ENCODE measurements around the gene GTPBP4. TPM values are rescaled to one million over a fixed set of nuclear protein-coding genes. Genes with fewer than 3 reads are reported as not detected.

Gene GTPBP4
- total RNA-seq, 1 donor from 2014 or later: 14.1 TPM

GRCh38 chr10:1048349-1048731 lies 60.1 kb downstream of the GTPBP4 start:
- H3K4me1 ChIP-seq (ENCODE audit: control insufficient read depth in 3 of 3, insufficient read depth in 3 of 3, low read length in 3 of 3): peaks cover 37 to 46% (median 38%) of the 10 kb centered on the region in 3 donors
- peak overlapping the region; percentile 99 for H3K27ac ChIP-seq (ENCODE audit: low read depth, low read length)
- no peaks in the 10 kb centered on the region for H3K27me3 ChIP-seq (ENCODE audit: control insufficient read depth in 3 of 3, insufficient read depth in 3 of 3, low read length in 3 of 3)
- H3K36me3 ChIP-seq (ENCODE audit: control insufficient read depth in 3 of 3, insufficient read depth in 3 of 3, low read length in 3 of 3): peaks cover 10 to 20% (median 18%) of the 10 kb centered on the region in 3 donors
- peak overlapping the region; percentile 83 to 91 (median 91) for H3K9ac ChIP-seq (ENCODE audit: low read depth in 1 of 3, low read length in 3 of 3)
- no peaks in the 10 kb centered on the region for H3K9me3 ChIP-seq (ENCODE audit: control insufficient read depth in 3 of 3, low read length in 3 of 3)
- H3K4me3 ChIP-seq (ENCODE audit: low read length in 3 of 3): peak overlapping the region; percentile 91 to 99 (median 99)

DNA sequence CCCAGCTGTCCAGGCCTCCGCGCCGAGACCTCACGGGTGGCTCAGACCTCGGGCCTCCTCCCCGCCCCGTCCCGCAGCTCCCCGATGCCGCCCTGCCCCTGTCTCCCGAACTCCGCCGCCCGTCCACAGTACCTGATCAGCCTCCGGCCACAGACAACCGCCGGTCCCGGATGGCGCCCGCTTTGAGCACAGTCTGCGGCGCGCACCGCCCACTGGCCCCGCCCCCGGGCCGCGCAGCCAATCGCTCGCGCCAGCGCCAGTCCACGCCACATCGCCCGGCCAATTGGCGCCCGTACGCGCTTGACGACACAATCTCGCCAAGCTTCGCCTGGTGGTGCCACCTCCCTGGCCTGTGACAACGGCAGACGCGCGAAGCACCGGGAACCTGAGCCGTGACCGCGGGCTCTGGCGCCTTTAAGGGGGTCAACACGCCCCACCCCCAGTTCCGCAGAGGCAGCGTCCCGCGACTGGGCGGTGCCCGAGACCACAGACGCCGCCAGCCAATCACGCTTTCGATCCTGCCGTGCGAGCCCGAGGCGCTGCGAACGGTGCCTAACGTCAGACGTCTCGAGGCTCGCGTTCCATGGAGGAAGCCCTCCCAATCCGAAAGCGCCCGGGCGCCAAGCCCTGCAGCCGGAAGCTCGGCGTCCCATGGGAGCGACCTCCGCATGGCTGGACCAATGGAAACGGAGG lies 60.6 kb downstream of the GTPBP4 start, which contains the start of gene IDI1:
Gene IDI1 (minus strand): TSS at position 388 of the 693 bp plus-strand sequence. CDS start 116 bp downstream, at position 272.
- Histone ChIP-seq H3K4me1 (ENCODE audit: control insufficient read depth in 3 of 3, insufficient read depth in 3 of 3, low read length in 3 of 3) (peaks cover 32 to 44% (median 33%) of the 10 kb centered on the region in 3 donors), H3K27ac (ENCODE audit: low read depth, low read length) (peak within 1 kb of the TSS; percentile 99), H3K4me3 (ENCODE audit: low read length in 3 of 3) (peak within 1 kb of the TSS; percentile 91 to 99 (median 99)), H3K9me3 (ENCODE audit: control insufficient read depth in 3 of 3, low read length in 3 of 3) (no peaks in the 10 kb centered on the region), H3K9ac (ENCODE audit: low read depth in 1 of 3, low read length in 3 of 3) (peak within 1 kb of the TSS; percentile 86 to 93 (median 91)), H3K36me3 (ENCODE audit: control insufficient read depth in 3 of 3, insufficient read depth in 3 of 3, low read length in 3 of 3) (peaks cover 10 to 21% (median 16%) of the 10 kb centered on the region in 3 donors), H3K27me3 (ENCODE audit: control insufficient read depth in 3 of 3, insufficient read depth in 3 of 3, low read length in 3 of 3) (no peaks in the 10 kb centered on the region)

DNA sequence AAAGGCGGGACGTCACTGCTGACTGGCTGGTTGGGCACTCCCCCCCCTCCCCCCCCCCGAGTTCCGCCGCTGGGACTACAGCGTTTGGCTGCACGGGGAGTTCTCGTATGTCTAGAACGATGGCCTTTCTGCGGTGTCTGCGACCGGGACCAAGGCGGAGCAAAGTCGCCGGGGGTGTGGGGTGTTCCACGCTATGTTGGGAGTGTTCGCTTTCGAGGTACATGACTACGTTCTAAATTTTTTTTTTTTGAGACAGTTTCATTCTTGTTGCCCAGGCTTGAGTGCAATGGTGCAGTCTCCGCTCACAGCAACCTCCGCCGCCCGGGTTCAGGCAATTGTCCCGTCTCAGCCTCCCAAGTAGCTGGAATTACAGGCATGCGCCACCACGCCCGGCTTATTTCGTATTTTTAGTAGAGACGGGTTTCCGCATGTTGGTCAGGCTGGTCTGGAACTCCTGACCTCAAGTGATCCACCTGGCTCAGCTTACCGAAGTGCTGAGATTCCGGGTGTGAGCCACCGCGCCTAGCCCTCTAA lies 61.3 kb downstream of the GTPBP4 start:
- H3K27ac ChIP-seq (ENCODE audit: low read depth, low read length): peak overlapping the region; percentile 99

GRCh38 chr10:1050145-1050544 lies 61.9 kb downstream of the GTPBP4 start:
- peak overlapping the region; percentile 86 to 89 (median 86) for H3K9ac ChIP-seq (ENCODE audit: low read depth in 1 of 3, low read length in 3 of 3)
- peaks cover 10 to 24% (median 16%) of the 10 kb centered on the region in 3 donors for H3K36me3 ChIP-seq (ENCODE audit: control insufficient read depth in 3 of 3, insufficient read depth in 3 of 3, low read length in 3 of 3)
- peak overlapping the region; percentile 99 for H3K27ac ChIP-seq (ENCODE audit: low read depth, low read length)
- H3K9me3 ChIP-seq (ENCODE audit: control insufficient read depth in 3 of 3, low read length in 3 of 3): no peaks in the 10 kb centered on the region
- peak overlapping the region; percentile 88 to 99 (median 91) for H3K4me3 ChIP-seq (ENCODE audit: low read length in 3 of 3)
- H3K27me3 ChIP-seq (ENCODE audit: control insufficient read depth in 3 of 3, insufficient read depth in 3 of 3, low read length in 3 of 3): no peaks in the 10 kb centered on the region
- H3K4me1 ChIP-seq (ENCODE audit: control insufficient read depth in 3 of 3, insufficient read depth in 3 of 3, low read length in 3 of 3): peaks cover 29 to 44% (median 34%) of the 10 kb centered on the region in 3 donors

More for the DNA sequence above, 61.3 kb downstream of the GTPBP4 start:
- Histone ChIP-seq H3K4me1 (ENCODE audit: control insufficient read depth in 3 of 3, insufficient read depth in 3 of 3, low read length in 3 of 3) (peaks cover 28 to 44% (median 30%) of the 10 kb centered on the region in 3 donors), H3K36me3 (ENCODE audit: control insufficient read depth in 3 of 3, insufficient read depth in 3 of 3, low read length in 3 of 3) (peaks cover 10 to 24% (median 16%) of the 10 kb centered on the region in 3 donors), H3K27me3 (ENCODE audit: control insufficient read depth in 3 of 3, insufficient read depth in 3 of 3, low read length in 3 of 3) (no peaks in the 10 kb centered on the region), H3K4me3 (ENCODE audit: low read length in 3 of 3) (peak overlapping the region; percentile 88 to 99 (median 91)), H3K9me3 (ENCODE audit: control insufficient read depth in 3 of 3, low read length in 3 of 3) (no peaks in the 10 kb centered on the region), H3K9ac (ENCODE audit: low read depth in 1 of 3, low read length in 3 of 3) (peak overlapping the region; percentile 86 to 91 (median 89))

DNA sequence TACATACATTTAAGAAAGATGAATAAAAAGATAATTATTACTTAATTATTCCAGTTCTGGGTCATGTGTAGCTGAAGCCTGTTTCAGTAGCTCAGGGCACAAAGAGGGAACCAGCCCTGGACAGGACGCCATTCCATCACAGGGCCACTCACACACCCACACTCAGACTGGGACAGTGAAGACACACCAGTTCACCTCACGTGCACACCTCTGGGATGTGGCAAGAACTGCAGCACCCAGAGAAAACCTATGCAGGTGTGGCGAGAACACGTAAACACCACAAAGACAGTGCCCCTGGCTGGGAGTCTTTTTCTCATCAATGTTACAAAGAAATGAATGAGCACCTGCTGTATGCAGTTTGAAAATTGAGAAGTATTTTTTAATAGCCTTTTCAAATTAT lies 62.3 kb downstream of the GTPBP4 start:
- peak overlapping the region in 2 of 3 donors; percentile 47 to 86 for H3K9ac ChIP-seq (ENCODE audit: low read depth in 1 of 3, low read length in 3 of 3)
- H3K4me3 ChIP-seq (ENCODE audit: low read length in 3 of 3): peak overlapping the region; percentile 46 to 99 (median 88)
- H3K27me3 ChIP-seq (ENCODE audit: control insufficient read depth in 3 of 3, insufficient read depth in 3 of 3, low read length in 3 of 3): no peaks in the 10 kb centered on the region
- no peak overlapping the region for H3K27ac ChIP-seq (ENCODE audit: low read depth, low read length)
- H3K9me3 ChIP-seq (ENCODE audit: control insufficient read depth in 3 of 3, low read length in 3 of 3): no peaks in the 10 kb centered on the region
- peaks cover 10 to 24% (median 16%) of the 10 kb centered on the region in 3 donors for H3K36me3 ChIP-seq (ENCODE audit: control insufficient read depth in 3 of 3, insufficient read depth in 3 of 3, low read length in 3 of 3)
- H3K4me1 ChIP-seq (ENCODE audit: control insufficient read depth in 3 of 3, insufficient read depth in 3 of 3, low read length in 3 of 3): peaks cover 30 to 46% (median 38%) of the 10 kb centered on the region in 3 donors

- peaks cover 30 to 42% (median 39%) of the 10 kb centered on the region in 3 donors for H3K4me1 ChIP-seq (ENCODE audit: control insufficient read depth in 3 of 3, insufficient read depth in 3 of 3, low read length in 3 of 3)
- no peak overlapping the region for H3K9ac ChIP-seq (ENCODE audit: low read depth in 1 of 3, low read length in 3 of 3)
- no peaks in the 10 kb centered on the region for H3K9me3 ChIP-seq (ENCODE audit: control insufficient read depth in 3 of 3, low read length in 3 of 3)
- H3K4me3 ChIP-seq (ENCODE audit: low read length in 3 of 3): peak overlapping the region in 2 of 3 donors; percentile 53 to 99
- H3K36me3 ChIP-seq (ENCODE audit: control insufficient read depth in 3 of 3, insufficient read depth in 3 of 3, low read length in 3 of 3): peaks cover 6 to 24% (median 15%) of the 10 kb centered on the region in 3 donors
- H3K27ac ChIP-seq (ENCODE audit: low read depth, low read length): no peak overlapping the region
- H3K27me3 ChIP-seq (ENCODE audit: control insufficient read depth in 3 of 3, insufficient read depth in 3 of 3, low read length in 3 of 3): no peaks in the 10 kb centered on the region
Observed at GRCh38 chr10:1054684-1055083, 66.5 kb downstream of the GTPBP4 start.

DNA sequence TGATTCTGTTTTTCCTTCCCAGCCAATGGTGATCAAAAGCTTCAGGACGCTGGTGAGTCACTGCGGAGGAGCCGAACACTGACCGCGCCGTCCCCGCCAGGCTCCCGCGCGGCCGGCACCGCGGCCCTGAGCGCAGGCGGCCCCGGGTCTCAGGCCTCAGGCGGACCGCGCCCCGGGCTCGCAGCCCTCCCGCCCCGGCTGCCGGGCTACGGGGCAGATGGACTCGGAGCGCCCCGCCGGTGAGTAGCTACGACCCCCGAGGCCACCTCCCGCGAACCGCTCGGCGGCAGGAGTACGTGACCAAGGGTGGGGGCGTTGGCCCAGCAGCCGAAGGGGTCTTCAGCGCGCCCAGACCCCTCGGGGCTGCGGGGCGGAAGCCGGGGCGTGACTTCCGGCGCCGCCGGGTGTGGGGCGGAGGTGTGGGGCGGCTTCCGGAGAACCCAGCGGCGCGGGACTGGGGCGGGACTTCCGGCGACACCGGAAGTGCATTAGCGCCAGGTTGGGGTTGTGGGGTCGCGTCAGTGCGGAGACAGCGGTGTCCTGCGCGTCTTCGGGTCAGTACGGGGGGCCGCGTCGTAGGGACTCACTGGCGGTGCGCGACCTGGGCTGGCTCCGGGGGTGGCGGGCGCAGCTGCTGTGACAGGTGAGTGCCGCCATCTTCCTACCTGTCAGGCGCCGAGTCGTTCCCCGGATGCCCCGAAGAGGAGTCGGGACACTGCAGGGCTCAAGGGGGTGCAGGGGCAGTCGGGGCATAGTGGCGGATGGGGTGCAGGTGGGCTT lies 68.3 kb downstream of the GTPBP4 start, which contains the start of gene WDR37:
Gene WDR37 (plus strand): TSS at position 60 of the 780 bp plus-strand sequence. CDS start 15,771 bp downstream, outside the sequence.
- Histone ChIP-seq H3K4me1 (ENCODE audit: control insufficient read depth in 3 of 3, insufficient read depth in 3 of 3, low read length in 3 of 3) (peaks cover 28 to 41% (median 30%) of the 10 kb centered on the region in 3 donors), H3K27ac (ENCODE audit: low read depth, low read length) (peak within 1 kb of the TSS; percentile 98), H3K9me3 (ENCODE audit: control insufficient read depth in 3 of 3, low read length in 3 of 3) (no peaks in the 10 kb centered on the region), H3K36me3 (ENCODE audit: control insufficient read depth in 3 of 3, insufficient read depth in 3 of 3, low read length in 3 of 3) (peaks cover 3 to 17% (median 13%) of the 10 kb centered on the region in 3 donors), H3K9ac (ENCODE audit: low read depth in 1 of 3, low read length in 3 of 3) (peak within 1 kb of the TSS; percentile 95 to 97 (median 96)), H3K4me3 (ENCODE audit: low read length in 3 of 3) (peak within 1 kb of the TSS; percentile 93 to 99 (median 98)), H3K27me3 (ENCODE audit: control insufficient read depth in 3 of 3, insufficient read depth in 3 of 3, low read length in 3 of 3) (no peaks in the 10 kb centered on the region)

- Histone ChIP-seq H3K36me3 (ENCODE audit: control insufficient read depth in 3 of 3, insufficient read depth in 3 of 3, low read length in 3 of 3) (peaks cover 3 to 15% (median 11%) of the 10 kb centered on the region in 3 donors), H3K9me3 (ENCODE audit: control insufficient read depth in 3 of 3, low read length in 3 of 3) (no peaks in the 10 kb centered on the region), H3K4me3 (ENCODE audit: low read length in 3 of 3) (peak overlapping the region; percentile 93 to 99 (median 98)), H3K4me1 (ENCODE audit: control insufficient read depth in 3 of 3, insufficient read depth in 3 of 3, low read length in 3 of 3) (peaks cover 26 to 41% (median 27%) of the 10 kb centered on the region in 3 donors), H3K9ac (ENCODE audit: low read depth in 1 of 3, low read length in 3 of 3) (peak overlapping the region; percentile 86 to 97 (median 96)), H3K27me3 (ENCODE audit: control insufficient read depth in 3 of 3, insufficient read depth in 3 of 3, low read length in 3 of 3) (no peaks in the 10 kb centered on the region), H3K27ac (ENCODE audit: low read depth, low read length) (peak overlapping the region; percentile 98)
Observed at GRCh38 chr10:1057106-1057657, 68.9 kb downstream of the GTPBP4 start.

- Histone ChIP-seq H3K4me1 (ENCODE audit: control insufficient read depth in 3 of 3, insufficient read depth in 3 of 3, low read length in 3 of 3) (peaks cover 26 to 41% (median 27%) of the 10 kb centered on the region in 3 donors), H3K27me3 (ENCODE audit: control insufficient read depth in 3 of 3, insufficient read depth in 3 of 3, low read length in 3 of 3) (no peaks in the 10 kb centered on the region), H3K9ac (ENCODE audit: low read depth in 1 of 3, low read length in 3 of 3) (peak overlapping the region; percentile 22 to 97 (median 96)), H3K4me3 (ENCODE audit: low read length in 3 of 3) (peak overlapping the region; percentile 93 to 99 (median 98)), H3K36me3 (ENCODE audit: control insufficient read depth in 3 of 3, insufficient read depth in 3 of 3, low read length in 3 of 3) (peaks cover 2 to 9% (median 4%) of the 10 kb centered on the region in 3 donors), H3K27ac (ENCODE audit: low read depth, low read length) (peak overlapping the region; percentile 98), H3K9me3 (ENCODE audit: control insufficient read depth in 3 of 3, low read length in 3 of 3) (no peaks in the 10 kb centered on the region)
Observed at GRCh38 chr10:1058017-1058416, 69.8 kb downstream of the GTPBP4 start.

Measured in skeletal muscle tissue (tissue), 4 donors.